Epithelial cell of proximal tubule (primary cell): ENCODE measurements around the gene ZNF232. TPM values are rescaled to one million over a fixed set of nuclear protein-coding genes. Genes with fewer than 3 reads are reported as not detected.
"Not testable (repeated sequence)": the region's sequence is repeated elsewhere in the genome, so short reads cannot be mapped to it uniquely, and the experiment has no call there.

Source experiments
- DNase-seq: peaks from one replicate; pipeline ENCODE4 v3.0.0-alpha.2; 2011; ENCODE audit warnings: low read depth
- H3K4me3 ChIP-seq: 2 replicates; pipeline ENCODE4 v1.5.1; 2011; ENCODE audit warnings: low read depth, mild to moderate bottlenecking, low read length
- CTCF ChIP-seq: conservative IDR thresholded peaks from 2 replicates; pipeline ENCODE4 v1.5.1; 2012; ENCODE audit warnings: low read depth, mild to moderate bottlenecking, low read length
- total RNA-seq: library from RNA; depleted of rRNA; stranded (reverse); fragments of >200 nt; gene quantifications from 2 replicates; pipeline ENCODE4 v1.2.3, GENCODE V29; 2015

ZNF232 gene
- total RNA-seq, 1 donor from 2014 or later, result 5.4 TPM

- H3K4me3 ChIP-seq, result peak overlapping the region; percentile 73
These were observed 33.9 kb downstream of the ZNF232 start for GRCh38 chr17:5077781-5078105.

DNA sequence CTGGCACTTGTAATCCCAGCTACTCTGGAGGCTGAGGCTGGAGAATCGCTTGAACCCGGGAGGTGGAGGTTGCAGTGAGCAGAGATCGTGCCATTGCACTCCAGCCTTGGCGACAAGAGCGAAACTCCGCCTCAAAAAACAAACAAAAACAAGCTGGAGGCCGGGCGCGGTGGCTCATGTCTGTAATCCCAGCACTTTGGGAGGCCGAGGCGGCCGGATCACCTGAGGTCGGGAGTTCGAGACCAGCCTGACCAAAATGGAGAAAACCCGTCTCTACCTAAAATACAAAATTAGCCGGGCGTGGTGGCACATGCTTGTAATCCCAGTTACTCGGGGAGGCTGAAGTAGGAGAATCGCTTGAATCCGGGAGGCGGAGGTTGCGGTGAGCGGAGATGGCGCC, 34.4 kb downstream of the ZNF232 start:
- H3K4me3 ChIP-seq, DNase-seq: not testable (repeated sequence)

More at GRCh38 chr17:5077781-5078105, 33.9 kb downstream of the ZNF232 start:
- no peak for TF ChIP-seq CTCF
- no peak for DNase-seq

GRCh38 chr17:5075472-5075871, 36.2 kb downstream of the ZNF232 start:
- H3K4me3 ChIP-seq, DNase-seq: not testable (repeated sequence)

GRCh38 chr17:5069724-5070123, 42.0 kb downstream of the ZNF232 start:
- H3K4me3 ChIP-seq, result no peak overlapping the region
- DNase-seq, result no peak
- TF ChIP-seq CTCF, result no peak

DNA sequence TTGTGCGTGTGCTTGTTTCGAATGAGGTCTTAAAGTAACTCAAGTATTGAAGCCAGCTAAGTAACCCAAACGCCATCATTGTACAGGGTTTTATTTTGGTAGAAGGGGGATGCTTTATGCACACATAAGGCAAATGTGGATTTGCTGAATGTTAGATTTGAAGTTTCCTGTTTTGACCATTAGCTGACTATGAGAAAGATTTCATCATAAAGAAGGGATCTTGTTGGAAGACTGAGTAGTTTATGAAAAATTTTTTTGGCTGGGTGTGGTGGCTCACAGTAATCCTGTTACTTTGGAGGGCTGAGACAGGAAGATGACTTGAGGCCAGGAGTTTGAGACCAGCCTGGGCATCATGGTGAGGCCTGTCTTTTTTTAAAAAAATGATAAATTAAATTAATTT, 43.4 kb downstream of the ZNF232 start:
- H3K4me3 ChIP-seq, result no peak overlapping the region
- TF ChIP-seq CTCF, result no peak
- DNase-seq, result no peak

DNA sequence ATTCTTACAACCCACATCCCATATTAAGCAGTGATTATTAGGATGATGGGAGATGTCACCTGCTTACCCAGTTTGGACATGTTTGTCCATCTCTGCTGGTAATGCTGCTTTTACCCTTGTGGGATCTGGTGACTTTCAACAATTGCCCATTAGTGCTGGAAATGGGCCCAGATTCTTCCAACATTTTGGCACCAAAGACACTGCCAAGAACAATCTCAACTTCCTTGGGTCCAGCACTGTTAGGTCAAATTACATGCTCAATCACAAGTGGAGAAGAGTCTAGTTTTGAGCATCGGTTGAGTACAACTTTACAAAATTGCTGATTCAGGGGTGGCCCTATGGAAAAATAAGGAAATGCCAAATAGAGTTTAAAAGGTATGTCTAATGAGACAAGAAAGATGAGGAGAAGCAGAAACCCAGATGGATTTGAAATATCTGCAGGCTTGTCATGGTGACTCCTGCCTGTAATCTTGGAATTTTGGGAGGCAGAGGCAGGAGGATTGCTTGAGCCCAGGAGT, 46.4 kb downstream of the ZNF232 start:
- no peak for DNase-seq
- no peak for TF ChIP-seq CTCF
- H3K4me3 ChIP-seq, result no peak overlapping the region

Other genes with a start within 250 kb of the ZNF232 start
- 1.3 and 1.4 TPM in 2 replicates for gene C17orf107, start 212.3 kb downstream of the ZNF232 start, total RNA-seq
- gene CHRNE, start 208.8 kb downstream of the ZNF232 start, total RNA-seq, result 1.0 TPM in 1 of 2 replicates, not detected in the other
- gene GP1BA, start 179.6 kb downstream of the ZNF232 start, total RNA-seq, result not detected in 2 replicates
- 45.5 and 72.9 TPM in 2 replicates for gene SLC25A11, start 171.8 kb downstream of the ZNF232 start, total RNA-seq
- 49.0 and 55.1 TPM in 2 replicates for gene RNF167, start 171.6 kb downstream of the ZNF232 start, total RNA-seq
- 1,802 and 2,074 TPM in 2 replicates for gene PFN1, start 163.3 kb downstream of the ZNF232 start, total RNA-seq
- 0.43 and 2.0 TPM in 2 replicates for gene ENO3, start 160.8 kb downstream of the ZNF232 start, total RNA-seq
- 67.7 and 80.8 TPM in 2 replicates for gene SPAG7, start 144.1 kb downstream of the ZNF232 start, total RNA-seq
- 10.6 and 16.7 TPM in 2 replicates for gene CAMTA2, start 124.2 kb downstream of the ZNF232 start, total RNA-seq
- 0.14 TPM in 1 of 2 replicates, not detected in the other for gene INCA1, start 114.4 kb downstream of the ZNF232 start, total RNA-seq
- 75.0 and 81.3 TPM in 2 replicates for gene KIF1C, start 113.9 kb downstream of the ZNF232 start, total RNA-seq
- 0.07 and 1.3 TPM in 2 replicates for gene SLC52A1, start 76.5 kb downstream of the ZNF232 start, total RNA-seq
- 1.2 and 1.7 TPM in 2 replicates for gene ZFP3, start 33.4 kb downstream of the ZNF232 start, total RNA-seq
- not detected in 2 replicates for gene USP6, start 4.2 kb upstream of the ZNF232 start, total RNA-seq
- 1.7 and 3.3 TPM in 2 replicates for gene ZNF594, start 80.0 kb upstream of the ZNF232 start, total RNA-seq
- not detected in 2 replicates for gene SCIMP, start 123.0 kb upstream of the ZNF232 start, total RNA-seq
- 20.6 and 21.4 TPM in 2 replicates for gene RABEP1, start 170.4 kb upstream of the ZNF232 start, total RNA-seq